Panc1 (cell line): ENCODE results near the gene GABRB1. TPM values are rescaled to one million over a fixed set of nuclear protein-coding genes. Genes with fewer than 3 reads are reported as not detected.

Source experiments
- ATAC-seq: fragments of 200-7000 bp; cut with Tn5 transposase; 2 replicates; pipeline ENCODE4 v1.9.1; 2020; ENCODE audit warnings: mild to moderate bottlenecking, moderate library complexity
- BruUV-seq: library from RNA; stranded (reverse); fragments of 400-500 nt; replicated peaks from 2 replicates; lab custom pipeline; 2021; lab: Mats Ljungman, UMichigan
- CTCF ChIA-PET: fragments of 300-600 bp; sonication (Branson Sonifier 250); formaldehyde crosslinking; loops from one replicate; lab custom pipeline; 2022; ENCODE audit warnings: antibody characterized with exemption; lab: Charles Lee
- POLR2A ChIA-PET: fragments of 300-600 bp; sonication (Branson Sonifier 250); formaldehyde crosslinking; loops from one replicate; lab custom pipeline; 2022; ENCODE audit warnings: antibody characterized with exemption; lab: Charles Lee
- DNase-seq: peaks from one replicate; pipeline ENCODE4 v3.0.0-alpha.2; 2010; ENCODE audit warnings: low read depth, low spot score
- H3K27ac ChIP-seq: 2 replicates; pipeline ENCODE4 v1.5.1; 2011; ENCODE audit warnings: mild to moderate bottlenecking, low read length, inconsistent platforms
- H3K27me3 ChIP-seq: fragments of 200-500 bp; sonication (Bioruptor generic); 2 replicates; pipeline ENCODE4 v1.6.0; 2014; ENCODE audit warnings: low read length, inconsistent platforms; ENCODE audit not compliant: control insufficient read depth, insufficient read depth
- H3K36me3 ChIP-seq: fragments of 200-500 bp; sonication (Bioruptor generic); 2 replicates; pipeline ENCODE4 v1.5.1; 2014; ENCODE audit warnings: inconsistent platforms, mild to moderate bottlenecking, low read length, moderate library complexity; ENCODE audit not compliant: control insufficient read depth, insufficient read depth
- H3K4me1 ChIP-seq: 2 replicates; pipeline ENCODE4 v1.5.1; 2011; ENCODE audit warnings: inconsistent platforms, mild to moderate bottlenecking, low read length, moderate library complexity; ENCODE audit not compliant: control insufficient read depth, insufficient read depth
- H3K4me3 ChIP-seq, 2 experiments: 2 replicates each; pipeline ENCODE4 v1.5.1; 2011 to 2012; ENCODE audit warnings: low read depth in 2 of 2, low read length in 2 of 2, mild to moderate bottlenecking in 2 of 2, inconsistent platforms in 1 of 2, moderate library complexity in 1 of 2
- H3K9me3 ChIP-seq: fragments of 200-500 bp; sonication (Bioruptor generic); 2 replicates; pipeline ENCODE4 v1.5.1; 2014; ENCODE audit warnings: low read depth, mild to moderate bottlenecking, inconsistent platforms, low read length, moderate library complexity; ENCODE audit not compliant: control insufficient read depth, insufficient read depth
- CTCF ChIP-seq: fragments of 450-650 bp; IDR thresholded peaks from 2 replicates; pipeline ENCODE4 v1.5.1; 2017; ENCODE audit warnings: mild to moderate bottlenecking
- POLR2AphosphoS5 ChIP-seq: IDR thresholded peaks from 2 replicates; pipeline ENCODE4 v1.6.1; 2012; ENCODE audit warnings: mild to moderate bottlenecking, low read depth, low read length, moderate library complexity
- REST ChIP-seq, 2 experiments: IDR thresholded peaks; 2 replicates each; pipeline ENCODE4 v1.6.1; 2011 to 2012; ENCODE audit warnings: low read depth in 2 of 2, control low read depth in 1 of 2, low read length in 1 of 2, mild to moderate bottlenecking in 1 of 2, moderate library complexity in 1 of 2; ENCODE audit not compliant: insufficient read depth in 1 of 2
- SIN3A ChIP-seq: IDR thresholded peaks from 2 replicates; pipeline ENCODE4 v1.6.1; 2012; ENCODE audit warnings: low read depth, mild to moderate bottlenecking, low read length, moderate library complexity, borderline replicate concordance; ENCODE audit not compliant: insufficient read depth
- TCF7L2 ChIP-seq: IDR thresholded peaks from 2 replicates; pipeline ENCODE4 v1.6.1; 2011; ENCODE audit warnings: mild to moderate bottlenecking, low read depth, low read length, inconsistent platforms
- in situ Hi-C: cut with HindIII; loops from 2 replicates; pipeline ENCODE4 v1.10.0; 2016; ENCODE audit warnings: low sequenced_read_pairs, low pct_unique_long_range_greater_than_20kb
- intact Hi-C: fragments of 100-400 bp; cut with micrococcal nuclease; formaldehyde crosslinking; loops from one replicate; pipeline ENCODE4 v1.10.0; 2022; ENCODE audit not compliant: unreplicated experiment
- total RNA-seq: library from RNA; stranded (reverse); gene quantifications from one replicate; pipeline ENCODE4 v1.2.1, GENCODE V29; 2021; ENCODE audit not compliant: unreplicated experiment

The GABRB1 gene
- total RNA-seq, 1 experiment from 2014 or later: not detected

- no peaks in the 10 kb centered on the region; the same call in 1 of the 2 replicates for H3K27me3 ChIP-seq
- H3K4me1 ChIP-seq: no peaks in the 10 kb centered on the region
- no peak overlapping the region for H3K27ac ChIP-seq
- intact Hi-C loops (no loop called here), in situ Hi-C loops (no loop called here)
- no TSS peak for BruUV-seq
- no peak for ATAC-seq
- ChIA-PET CTCF (no interaction called here), POLR2A (no interaction called here)
- no peak overlapping the region for H3K4me3 ChIP-seq
- TF ChIP-seq POLR2AphosphoS5: no peak
- TF ChIP-seq SIN3A: no peak
- TF ChIP-seq REST (IDR thresholded peaks at IDR 0.05; ENCODE audit: insufficient read depth in 1 of 2, low read depth in 2 of 2, low read length in 1 of 2): no peak
- no peak for TF ChIP-seq TCF7L2
- TF ChIP-seq CTCF: no peak
- H3K36me3 ChIP-seq: no peaks in the 10 kb centered on the region
- no peak for DNase-seq
- H3K9me3 ChIP-seq: no peaks in the 10 kb centered on the region
These were observed 444.0 kb downstream of the GABRB1 start for GRCh38 chr4:47475411-47475810.

Other genes with a start within 250 kb of the GABRB1 start
- not detected for gene COX7B2, start 122.3 kb upstream of the GABRB1 start, total RNA-seq
- not detected for gene GABRA4, start 38.0 kb upstream of the GABRB1 start, total RNA-seq